GM18907 (cell line): ENCODE results near the gene ESRRB.

Experiments
- ATAC-seq: cut with Tn5 transposase; IDR thresholded peaks from one replicate; pipeline ENCODE4 v1.9.1; 2021; ENCODE audit warnings: mild to moderate bottlenecking, moderate library complexity; ENCODE audit not compliant: unreplicated experiment

ESRRB gene

DNA sequence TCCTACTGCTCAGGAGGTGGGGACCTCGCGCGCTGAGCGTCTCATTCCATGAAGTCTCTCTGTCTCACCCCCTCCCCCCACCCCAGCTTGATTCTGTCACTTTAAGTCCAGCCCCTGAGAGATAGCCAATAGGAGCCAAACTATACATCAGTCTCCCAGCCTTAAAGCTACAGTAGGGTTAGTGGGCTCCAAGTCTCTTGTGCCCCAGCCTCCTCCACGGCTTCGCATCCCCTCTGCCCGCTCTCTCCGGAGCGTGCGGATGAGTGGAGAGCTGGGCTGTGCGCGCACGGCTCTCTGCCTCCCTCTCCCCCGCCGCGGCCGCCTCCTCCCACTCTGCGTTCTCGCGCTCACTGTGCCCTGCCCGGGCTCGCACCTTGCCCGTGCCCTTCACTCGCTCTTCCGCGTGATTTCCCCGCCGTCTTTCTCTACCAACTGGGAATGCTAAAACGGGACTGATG lies at the start of gene ESRRB:
TSS of gene ESRRB (plus strand) at position 191 of the 458 bp plus-strand sequence. CDS start at position 456, 265 bp downstream.
- ATAC-seq: no peak

DNA sequence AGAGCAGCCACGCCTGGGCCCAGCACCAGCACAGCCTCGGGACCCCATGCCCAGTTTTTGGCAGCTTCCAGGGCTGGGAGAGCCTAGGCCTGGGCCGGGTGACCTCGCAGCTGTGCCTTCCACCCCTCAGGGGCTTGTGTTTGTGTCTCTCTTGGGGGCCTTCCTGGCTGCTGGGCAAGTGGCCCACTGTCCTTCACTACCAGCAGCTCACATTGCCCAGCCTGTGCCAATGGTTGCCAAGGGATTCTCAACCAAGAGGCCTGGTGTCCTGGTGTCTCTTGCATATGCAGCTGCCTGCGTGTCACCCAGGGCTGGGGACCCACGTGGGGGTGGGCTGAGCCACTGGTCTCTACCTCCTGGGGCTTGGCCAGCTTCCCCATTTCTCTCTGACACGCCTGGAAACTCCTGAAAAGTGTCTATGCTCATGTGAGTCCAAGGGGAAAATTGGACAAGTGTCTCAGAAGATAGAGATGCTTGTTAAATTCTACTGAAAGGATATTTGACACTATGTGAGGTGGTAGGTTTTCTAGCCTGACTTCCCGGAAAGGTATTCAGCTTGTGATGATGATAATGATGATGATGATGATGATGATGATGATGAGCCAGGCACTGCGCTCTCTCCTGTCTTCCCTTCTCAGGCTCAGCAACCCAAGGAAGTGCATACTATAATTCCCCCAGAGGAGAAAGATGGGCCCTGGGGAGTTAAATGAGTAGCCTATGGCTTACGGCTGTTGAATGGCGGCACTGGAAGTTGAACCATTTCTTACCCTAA lies 48.8 kb upstream of the ESRRB start:
- ATAC-seq: no peak

DNA sequence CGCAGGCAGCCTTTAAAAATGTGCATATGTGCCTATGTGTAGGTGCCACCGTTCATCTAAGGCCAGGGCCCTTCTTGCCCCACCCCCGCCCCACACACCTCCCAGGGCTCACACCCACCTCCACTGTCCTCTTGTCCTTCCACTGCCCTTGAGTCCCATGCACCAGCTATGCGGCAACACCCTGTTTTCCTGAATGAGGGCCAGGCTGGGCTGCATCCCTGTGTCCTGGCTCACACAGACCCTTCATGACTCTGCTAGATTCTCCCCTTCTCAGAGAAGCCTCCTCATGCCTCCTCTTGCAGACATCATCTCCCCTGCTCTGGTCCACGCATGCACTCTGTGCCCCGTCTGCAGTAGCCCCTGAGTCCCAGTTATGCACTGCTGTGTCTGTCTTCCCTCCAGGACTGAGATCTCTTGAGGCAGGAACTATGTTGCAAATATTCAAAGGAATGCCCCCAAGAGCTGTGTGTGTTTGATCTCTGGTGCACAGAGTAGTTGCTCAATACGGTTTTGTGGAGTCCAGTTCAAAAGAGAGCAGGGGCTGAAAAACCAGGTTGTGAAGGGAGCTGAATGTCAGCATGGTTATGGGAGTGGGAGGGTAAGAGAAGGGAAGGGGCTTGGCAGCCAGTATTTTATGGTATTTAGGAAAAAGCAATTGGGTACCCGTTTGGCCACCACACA lies 47.3 kb upstream of the ESRRB start:
- no peak for ATAC-seq

DNA sequence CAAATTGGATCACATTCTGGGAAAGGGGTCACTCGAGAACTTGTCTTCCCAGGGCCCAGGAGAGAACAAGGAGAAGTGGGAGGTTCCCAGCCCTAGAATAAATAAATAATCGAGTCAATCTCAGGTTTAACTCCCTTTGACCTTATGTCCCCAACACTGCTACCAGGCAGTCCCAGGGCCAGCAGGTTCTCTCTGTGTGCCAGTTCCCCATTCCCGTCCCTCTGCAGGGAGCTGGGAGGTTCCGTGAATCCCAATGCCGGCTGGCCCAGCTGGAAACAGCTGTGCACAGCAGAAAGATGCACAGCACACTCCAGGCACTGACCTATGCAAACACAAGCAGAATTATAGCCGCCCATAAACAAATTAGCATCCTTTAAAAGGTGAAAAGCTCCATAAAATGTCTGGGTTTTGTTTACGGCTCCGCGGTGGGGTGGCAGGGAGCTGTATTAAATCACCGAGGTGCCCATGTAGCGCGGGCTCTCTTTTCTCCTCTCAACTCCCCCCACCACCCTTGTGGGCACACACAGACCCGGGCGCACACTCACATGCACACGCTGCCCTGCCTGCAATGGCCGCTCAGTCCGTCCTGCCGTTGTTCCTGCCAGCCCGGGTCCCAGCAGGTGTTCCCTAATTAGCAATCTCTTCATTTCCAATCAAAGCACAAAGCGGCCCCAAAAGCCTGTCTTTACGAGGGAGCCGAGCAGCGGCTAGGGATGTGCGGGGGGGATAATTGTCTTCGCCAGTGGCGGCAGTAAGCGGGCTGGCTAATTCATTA lies 46.6 kb upstream of the ESRRB start:
- no peak for ATAC-seq

DNA sequence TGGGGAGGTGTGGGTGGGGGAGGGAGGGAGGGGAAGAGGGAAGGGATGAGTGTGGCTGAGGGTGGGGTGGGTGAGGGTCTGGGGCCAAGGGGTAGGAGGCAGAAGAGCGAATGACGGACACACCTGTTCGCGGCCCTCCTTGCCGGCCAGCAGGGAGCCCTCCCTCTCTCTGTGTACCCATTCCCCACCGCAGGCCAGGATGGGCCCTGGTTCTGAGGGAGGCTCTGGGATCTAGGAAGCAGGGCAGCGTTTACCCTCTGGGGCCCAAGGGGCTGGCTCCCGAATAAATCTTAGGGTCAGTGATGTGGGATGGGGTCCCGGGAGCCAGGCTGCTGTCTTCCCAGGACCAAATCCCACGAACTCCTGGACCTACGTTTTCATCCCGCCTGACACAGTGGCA lies 46.0 kb upstream of the ESRRB start:
- no peak for ATAC-seq

DNA sequence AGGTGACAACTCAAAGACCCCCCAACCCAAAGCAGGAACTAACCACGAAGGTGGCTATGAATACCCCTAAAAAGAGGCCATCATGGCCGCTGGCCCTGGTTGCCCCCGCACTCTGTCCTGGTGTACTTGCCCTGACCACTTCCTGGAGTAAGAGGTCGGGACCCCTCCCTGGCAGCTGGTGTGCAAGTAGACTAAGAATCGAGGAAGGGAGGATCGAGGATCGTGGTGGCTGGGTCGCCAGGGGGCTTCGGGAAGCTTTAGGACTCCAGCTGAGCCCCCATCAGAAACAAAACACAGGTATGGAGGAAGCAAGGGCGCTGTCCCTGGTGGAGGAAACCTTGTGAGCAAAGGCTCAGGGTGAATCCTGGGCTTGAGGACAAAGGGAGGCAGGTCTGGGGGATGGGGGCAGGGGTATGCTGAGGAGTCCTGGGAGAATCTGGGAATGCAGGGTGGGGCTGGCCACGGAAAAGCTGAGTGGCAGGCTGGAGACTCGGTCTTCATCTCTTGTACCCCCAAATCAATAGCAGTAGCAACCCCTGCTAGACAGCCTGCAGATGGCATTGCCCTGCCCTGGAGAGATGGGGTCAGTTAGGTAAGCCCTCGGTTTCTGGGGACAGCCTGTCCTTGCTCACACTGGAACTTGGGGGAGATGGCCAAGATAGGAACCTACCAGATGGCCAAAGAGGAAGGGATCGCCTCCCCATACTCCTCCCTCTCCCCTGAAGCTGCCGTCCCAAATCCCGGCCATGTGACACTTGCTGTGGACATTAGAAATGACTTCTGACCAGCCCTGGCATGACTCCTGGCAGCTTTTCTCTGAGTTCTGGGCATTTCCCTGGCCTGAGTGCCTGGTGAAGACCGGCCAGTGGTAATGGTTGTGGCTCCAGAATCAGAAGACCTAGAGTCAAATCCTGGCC lies 45.3 kb upstream of the ESRRB start:
- no peak for ATAC-seq

DNA sequence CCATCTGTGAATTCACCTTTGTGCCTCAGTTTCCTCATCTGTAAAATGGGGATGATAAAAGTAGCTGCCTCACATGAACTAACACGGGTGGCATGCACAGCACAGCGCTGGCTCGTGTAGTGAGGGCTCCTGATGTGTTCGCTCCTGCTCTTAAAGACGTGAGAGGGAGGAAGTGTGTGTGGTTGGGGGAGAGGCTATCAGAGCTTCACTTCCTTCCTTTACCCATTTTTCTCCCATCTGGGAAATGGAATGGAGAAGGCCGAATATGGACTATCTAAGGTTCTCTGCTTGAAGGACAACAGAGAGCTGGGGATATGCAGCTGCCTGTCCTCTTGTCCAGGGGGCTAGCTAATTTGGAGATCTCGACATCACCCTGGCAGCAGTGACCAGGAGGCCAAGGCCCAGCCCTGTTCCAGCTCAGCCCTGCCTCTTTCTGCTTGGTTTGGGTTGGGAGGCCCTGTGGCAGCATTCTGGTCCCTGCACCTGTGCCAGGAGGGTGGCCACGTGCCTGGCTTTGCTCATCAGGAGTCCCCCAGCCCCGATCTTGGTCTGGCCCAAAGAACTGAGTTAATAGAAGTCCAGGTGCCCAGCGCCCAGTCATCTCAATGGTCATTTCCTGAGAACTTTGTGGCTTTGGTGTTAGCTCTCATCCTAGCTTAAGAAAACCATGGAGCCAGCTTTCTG lies 44.5 kb upstream of the ESRRB start:
- no peak for ATAC-seq

DNA sequence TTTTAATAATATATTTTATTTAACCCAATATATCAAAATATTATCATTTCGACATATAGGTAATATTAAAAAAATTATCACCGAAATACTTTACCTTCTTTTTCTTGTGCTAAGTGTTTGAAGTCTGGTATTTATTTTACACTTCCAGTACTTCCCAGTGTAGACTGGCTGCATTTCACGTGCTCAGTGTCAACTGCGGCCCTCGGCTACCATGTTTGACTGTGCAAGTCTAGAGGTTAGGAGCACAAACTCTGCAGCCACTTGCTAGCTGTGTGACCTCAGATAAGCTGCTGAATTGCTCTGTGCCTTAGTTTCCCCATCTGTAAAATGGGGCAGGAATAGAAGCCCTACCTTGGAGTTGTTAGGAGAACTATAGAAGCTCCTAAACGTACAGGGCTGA lies 42.3 kb upstream of the ESRRB start:
- ATAC-seq: no peak

DNA sequence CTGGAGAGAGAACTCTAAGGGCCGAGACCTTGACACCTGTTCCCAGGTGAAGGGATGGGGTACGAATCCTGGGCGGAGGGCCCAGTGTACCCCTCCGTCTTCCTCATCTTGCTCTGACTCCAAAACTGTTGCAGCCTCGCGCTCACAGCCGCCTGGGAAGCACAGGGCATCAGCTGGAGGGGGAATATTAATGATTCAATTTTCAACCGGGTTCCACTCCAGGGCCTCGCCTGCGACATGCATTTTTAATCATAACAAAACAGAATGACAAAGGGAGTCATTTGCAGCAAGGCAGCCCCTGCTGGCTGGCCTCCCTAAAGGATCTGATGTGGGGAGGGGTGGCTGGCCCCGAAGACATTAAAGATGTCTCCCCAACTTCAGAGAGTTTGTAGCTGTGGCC lies 41.6 kb upstream of the ESRRB start:
- ATAC-seq: no peak

DNA sequence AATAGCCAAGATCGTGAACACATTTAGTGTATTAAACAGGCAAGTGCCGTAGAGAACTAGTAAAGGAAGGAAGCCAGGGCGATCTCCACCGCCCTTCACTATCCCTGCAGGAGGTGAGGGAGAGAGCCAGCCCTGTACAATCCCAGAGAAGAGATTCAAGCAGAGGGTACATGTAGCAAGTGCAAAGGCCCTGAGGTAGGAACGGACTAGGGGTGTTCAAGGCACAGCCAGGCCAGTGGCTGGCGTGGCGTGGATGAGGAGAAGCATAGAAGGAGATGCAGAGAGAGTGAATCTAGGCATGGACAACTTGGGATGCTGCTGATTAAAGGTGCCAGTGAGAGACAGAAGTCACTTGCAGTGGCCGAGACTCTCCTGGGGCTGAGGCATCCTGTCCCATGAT lies 39.1 kb upstream of the ESRRB start:
- no peak for ATAC-seq

DNA sequence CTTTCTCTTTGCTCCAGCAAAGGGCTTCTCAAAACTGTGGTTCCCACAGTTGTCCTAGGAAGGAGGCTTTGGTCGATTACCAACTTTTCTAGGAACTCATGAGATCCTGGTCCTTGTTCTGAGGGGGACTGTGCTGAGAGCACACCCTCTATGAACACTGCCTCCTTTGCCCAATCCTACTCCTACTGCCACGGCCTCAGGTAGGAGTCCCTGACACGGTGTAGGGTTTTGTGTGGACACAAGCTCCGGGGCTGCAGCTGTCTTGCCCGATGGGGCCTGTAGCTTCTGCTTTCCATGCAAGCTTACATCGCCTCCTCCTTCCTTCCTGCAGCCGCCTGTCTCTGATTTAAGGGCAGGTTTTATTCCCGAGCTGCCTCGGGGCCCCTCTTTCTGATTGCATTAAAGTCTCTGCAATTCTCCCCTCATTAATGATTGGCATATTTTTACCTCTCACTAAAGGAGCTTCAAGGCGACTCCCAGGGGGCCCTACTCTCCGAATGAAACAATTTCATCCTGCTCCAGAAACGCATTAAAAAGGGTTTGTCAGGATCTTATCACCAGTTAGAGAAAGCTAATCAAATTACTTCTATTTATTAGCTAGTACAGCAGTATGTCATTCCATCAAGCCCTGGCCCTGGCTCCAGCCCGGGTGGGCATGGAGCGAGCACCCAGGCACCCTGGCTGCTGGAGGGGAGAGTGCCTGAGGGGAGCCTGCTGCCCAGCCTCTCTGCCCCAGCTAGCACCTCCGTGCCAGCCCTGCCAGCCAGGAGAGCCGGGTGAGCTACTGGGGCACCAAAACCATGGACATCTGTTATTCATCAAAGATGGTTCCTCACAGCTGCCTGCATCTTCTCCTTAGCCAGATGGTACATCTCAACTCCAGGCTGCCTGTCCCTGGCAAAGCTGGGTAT lies 38.0 kb upstream of the ESRRB start:
- no peak for ATAC-seq

DNA sequence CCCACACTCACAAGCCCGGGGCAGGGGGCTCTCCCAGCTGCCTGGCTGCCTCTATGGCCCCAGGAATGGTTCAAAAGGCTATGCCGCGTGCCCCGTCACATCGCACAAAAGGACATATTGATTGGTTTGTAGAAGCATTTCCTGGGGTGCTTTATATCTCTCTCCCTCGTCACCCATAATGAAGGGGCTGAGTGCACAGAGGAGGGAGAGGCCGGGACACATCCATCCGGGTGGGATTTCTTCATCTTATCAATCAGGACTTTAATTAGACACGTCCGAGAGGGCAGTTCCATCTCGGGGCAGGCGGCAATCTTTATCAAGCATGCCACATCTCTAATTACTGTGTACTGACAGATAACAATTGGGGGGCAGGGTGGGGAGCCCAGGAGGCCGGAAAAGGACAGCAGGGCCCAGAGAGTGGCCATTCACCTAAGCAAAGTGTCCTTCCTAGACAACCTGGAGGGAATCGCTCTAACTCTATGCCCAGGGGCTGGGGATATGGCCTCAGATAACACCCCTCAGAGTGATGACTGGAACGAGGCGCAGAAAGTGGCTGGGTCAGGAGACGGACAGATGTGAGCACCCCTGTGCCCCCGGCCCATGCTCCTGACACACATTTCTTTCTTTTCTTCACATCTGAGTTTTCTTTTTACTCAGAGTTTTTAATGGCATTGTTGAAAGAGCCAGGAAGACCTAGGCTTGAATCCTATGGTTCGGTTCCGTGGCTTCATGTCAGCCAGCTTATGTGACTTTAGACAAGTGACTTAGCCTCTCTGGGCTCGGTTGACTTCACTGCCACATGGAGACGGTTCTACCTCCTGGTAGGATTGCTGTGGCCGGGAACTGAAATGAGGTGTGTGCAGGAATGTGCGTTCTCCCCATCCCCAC lies 36.0 kb upstream of the ESRRB start:
- no peak for ATAC-seq

DNA sequence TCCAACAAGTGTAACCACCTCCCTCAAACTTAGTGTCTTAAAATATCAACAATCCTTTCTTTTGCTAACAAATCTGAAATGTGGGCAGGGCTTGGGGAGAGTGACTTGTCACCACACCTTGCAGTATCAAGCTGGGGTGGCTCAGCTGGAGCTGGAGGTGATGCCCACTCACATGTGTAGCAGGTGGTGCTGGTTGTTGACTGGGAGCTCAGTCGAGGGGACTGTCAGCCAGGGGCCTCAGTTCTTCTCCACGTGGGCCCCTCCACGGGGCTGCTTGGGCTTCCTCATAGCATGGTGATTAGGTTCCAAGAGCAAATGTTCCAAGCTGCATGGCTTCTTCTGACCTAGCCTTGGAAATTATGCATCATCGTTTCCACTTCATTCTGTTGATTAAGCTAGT lies 32.6 kb upstream of the ESRRB start:
- ATAC-seq: no peak

DNA sequence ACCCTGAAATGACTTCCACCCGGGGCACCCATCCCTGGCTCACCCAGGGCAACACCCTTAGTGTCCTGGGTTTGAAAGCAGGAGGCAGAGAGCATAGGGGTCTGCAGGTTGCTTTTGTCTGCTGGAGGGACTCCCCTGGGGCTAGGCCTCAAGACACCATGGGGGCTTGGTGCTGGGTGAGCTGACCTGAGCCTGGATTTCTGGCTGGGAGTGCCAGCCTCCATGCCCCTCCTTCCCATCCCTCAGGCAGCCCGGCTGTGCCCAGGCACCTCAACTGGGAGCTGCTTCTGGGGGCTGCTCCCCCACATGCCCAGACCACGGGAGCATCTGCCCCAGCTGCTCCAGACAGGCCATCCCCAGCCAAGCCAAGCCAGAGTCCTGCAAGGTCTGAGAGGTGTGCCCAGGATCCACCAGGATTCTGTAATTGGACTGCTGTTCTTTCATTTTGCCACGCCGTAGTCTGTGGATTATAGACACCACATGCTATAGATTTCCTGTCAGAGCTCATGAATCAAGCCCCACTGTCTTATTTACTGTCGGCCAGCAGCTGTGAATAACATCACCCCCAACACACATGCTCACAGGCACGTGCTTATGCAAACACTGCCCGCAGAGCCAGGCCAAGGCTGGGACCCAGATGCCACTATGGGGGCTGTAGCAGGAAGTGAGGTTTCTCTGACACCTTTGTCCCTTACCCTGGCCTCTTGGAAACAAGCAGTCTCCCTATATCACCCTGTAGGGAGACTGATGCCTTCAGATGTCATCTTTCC lies 29.4 kb upstream of the ESRRB start:
- ATAC-seq: no peak

DNA sequence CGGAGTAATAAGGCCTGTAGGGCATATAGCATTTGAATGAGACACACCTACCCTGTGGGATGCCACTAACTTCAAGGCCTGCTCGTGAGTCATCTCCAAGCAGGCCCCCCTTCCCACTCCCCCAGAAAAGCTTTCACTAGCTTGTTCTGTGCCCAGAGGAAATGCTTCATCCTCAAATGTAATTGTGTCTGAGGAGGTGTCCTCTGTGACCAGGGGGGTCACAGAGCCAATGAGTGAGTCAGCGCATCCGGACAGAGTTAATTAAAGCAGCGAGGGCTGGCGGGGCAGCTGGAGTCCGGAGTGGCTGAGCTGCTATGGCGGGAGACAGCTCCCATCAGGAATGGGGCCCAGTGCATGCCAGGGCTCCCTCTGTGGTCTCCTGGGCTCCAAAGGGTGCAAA lies 27.0 kb upstream of the ESRRB start:
- no peak for ATAC-seq

DNA sequence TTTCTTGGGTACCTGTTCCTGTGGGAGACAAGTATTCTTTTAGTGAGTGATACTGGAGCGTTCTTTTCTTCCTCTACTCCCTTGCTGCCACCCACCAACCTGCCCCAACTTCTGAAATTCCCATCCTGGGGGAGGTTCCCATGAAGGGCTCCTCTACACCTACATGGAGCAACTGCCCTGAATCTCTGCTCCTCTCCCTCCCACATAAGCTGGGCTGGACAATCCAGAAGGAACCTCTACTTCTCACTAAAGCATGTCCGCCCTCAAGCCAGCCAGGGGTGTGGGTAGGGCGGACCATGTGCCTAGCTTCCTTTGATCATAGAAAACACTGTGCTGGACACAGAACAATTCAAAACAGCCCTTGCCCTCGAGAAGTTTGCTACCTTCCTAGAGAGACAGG lies 25.9 kb upstream of the ESRRB start:
- ATAC-seq: no peak

DNA sequence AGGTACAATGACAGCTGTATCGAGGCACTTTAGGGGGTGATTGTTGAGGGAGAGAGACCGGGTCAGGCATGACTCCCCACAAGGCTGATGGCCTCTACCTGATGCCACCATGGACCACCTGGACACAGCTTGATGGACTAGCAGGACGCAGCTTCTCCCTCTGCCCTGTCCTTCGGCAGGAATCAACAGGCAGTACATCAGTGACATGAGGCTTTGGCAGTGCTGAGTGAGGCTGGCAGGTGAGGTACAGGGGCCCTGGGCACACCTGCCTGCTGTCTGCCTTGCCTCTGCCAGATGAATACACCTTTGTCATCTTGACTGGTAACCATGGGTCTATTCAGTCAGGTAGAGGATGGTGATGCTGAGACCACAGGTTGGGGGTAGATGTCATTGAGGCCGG lies 25.3 kb upstream of the ESRRB start:
- no peak for ATAC-seq
